Astrocyte of the cerebellum (primary cell): ENCODE measurements around the gene CENPP.

Experiments used
- DNase-seq: peaks from one replicate; pipeline ENCODE4 v3.0.0-alpha.2; 2011; ENCODE audit warnings: low read depth
- H3K4me3 ChIP-seq: 2 replicates; pipeline ENCODE4 v1.5.1; 2011; ENCODE audit warnings: mild to moderate bottlenecking, low read depth, low read length, moderate library complexity
- in situ Hi-C: cut with HindIII; loops from 2 replicates; pipeline ENCODE4 v1.10.0; 2017; ENCODE audit warnings: low sequenced_read_pairs
- TF ChIP-seq, protein P1 (sequence below): IDR thresholded peaks from 2 replicates; pipeline ENCODE4 v1.5.1; 2012; ENCODE audit warnings: low read length, low read depth, moderate library complexity, mild to moderate bottlenecking; ENCODE audit errors: missing control alignments

Gene CENPP

DNA sequence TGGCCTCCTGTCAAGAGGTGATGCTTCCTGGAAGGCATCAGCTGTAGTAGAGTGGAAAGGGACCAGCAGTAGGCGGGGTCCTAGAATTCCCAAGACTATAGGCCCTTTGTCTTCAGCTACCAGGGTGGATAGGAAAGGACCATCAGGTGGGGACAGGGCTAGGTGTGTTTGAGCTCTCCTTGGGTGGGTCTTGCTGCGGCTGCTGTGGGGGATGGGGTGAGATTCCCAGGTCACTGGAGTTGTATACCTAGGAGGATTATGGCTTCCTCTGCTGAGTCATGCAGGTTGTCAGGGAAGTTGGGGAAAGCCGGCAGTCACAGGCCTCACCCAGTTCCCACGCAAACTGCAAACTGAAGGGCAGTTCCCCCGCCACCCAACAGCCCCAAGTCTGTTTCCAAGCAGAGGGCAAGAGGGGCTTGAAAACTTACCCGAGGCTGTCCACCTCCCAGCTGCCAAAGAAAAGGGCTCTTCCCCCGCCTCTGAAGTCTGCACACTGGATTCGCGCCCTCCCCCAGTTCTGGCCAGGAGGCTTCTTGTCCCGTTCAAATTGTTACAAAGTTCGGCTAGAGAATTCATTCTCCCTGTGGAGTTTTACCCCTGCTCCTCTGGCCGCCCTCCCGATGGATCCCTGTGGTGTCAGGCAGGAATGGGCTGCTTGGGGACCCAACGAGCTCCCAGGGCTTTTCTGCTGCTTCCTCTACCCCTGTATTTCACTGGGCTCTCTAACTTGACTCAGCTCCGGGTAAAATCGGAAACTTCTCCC is 233.0 kb downstream of the CENPP start:
- no peak for DNase-seq
- in situ Hi-C loops = no loop called here
- TF ChIP-seq, protein P1, sequence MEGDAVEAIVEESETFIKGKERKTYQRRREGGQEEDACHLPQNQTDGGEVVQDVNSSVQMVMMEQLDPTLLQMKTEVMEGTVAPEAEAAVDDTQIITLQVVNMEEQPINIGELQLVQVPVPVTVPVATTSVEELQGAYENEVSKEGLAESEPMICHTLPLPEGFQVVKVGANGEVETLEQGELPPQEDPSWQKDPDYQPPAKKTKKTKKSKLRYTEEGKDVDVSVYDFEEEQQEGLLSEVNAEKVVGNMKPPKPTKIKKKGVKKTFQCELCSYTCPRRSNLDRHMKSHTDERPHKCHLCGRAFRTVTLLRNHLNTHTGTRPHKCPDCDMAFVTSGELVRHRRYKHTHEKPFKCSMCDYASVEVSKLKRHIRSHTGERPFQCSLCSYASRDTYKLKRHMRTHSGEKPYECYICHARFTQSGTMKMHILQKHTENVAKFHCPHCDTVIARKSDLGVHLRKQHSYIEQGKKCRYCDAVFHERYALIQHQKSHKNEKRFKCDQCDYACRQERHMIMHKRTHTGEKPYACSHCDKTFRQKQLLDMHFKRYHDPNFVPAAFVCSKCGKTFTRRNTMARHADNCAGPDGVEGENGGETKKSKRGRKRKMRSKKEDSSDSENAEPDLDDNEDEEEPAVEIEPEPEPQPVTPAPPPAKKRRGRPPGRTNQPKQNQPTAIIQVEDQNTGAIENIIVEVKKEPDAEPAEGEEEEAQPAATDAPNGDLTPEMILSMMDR = no peak
- no peak overlapping the region for H3K4me3 ChIP-seq

- H3K4me3 ChIP-seq = no peak overlapping the region
- peak; percentile 62 for DNase-seq
- in situ Hi-C loops = no loop called here
- TF ChIP-seq, protein P1 = no peak
These were observed 235.9 kb downstream of the CENPP start for GRCh38 chr9:92561374-92562330.

GRCh38 chr9:92562461-92562967 is 236.8 kb downstream of the CENPP start:
- DNase-seq = peak; percentile 78
- TF ChIP-seq, protein P1 = no peak
- in situ Hi-C loops = no loop called here
- H3K4me3 ChIP-seq = no peak overlapping the region

DNA sequence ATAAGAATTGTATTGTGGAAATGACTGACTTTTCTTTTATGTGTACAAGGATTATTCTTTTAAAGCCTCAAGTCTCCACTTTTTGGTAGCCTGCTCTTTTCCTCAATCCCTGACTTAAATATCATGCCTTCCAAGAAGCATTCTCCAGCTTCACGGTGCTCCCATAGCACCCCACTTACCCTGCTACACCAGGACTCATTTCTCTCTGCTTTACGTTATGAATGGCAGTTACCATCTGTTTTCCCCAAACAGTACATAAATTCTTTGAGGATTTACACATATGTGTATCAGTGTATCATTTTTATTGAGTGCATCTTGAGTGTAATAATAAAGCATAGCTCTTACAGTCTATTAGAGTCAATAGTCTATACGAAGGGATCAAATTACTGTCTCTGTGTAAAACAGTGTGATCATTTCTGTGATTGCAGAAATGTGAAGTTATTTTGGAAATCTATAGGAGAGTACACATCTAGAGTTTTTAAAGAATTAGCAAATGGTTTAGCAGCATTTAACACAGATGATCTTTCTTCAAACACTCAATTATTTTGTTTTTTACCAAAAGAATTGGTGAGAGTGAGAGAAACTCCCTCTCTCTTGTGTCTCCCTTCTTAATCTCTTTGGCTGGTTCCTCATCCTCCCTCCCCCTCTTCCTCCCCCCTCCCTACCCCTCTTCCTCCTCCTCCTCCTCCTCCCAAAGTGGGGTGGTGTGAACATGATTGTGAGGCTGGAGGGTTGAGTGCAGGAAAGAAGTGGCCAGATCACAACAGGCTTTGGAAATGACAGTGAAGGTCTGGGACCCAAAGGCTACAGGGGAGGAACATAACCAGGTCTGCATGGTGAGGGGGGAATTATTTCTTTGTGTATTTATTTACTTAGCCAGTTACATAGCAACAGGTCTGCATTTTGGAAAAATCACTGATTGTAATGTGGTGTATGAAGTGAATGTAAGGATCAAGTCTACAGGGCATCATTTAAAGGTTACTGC is 237.7 kb downstream of the CENPP start:
- DNase-seq = no peak
- TF ChIP-seq, protein P1 = no peak
- no peak overlapping the region for H3K4me3 ChIP-seq
- in situ Hi-C loops = no loop called here

DNA sequence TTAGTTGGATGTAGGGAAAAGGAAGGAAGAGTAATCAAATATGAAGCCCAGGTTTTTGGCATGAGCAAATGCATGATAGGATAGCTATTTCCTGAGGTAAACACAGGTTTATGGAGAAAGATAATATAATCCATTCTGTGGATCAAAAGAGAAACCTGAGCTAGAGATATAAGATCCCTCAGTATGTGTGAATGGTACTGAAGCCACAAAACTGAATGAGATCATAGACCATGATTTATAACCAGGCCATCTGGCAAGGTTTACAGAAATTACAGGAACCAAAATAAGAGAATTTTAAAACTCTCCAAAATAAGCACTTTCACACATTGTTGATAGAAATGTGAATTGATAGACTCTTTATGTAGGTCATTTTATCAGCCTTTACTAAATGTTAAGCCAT is 238.8 kb downstream of the CENPP start:
- peak; percentile 75 for DNase-seq
- TF ChIP-seq, protein P1 = no peak
- in situ Hi-C loops = no loop called here
- no peak overlapping the region for H3K4me3 ChIP-seq
